GM19328 (cell line): ENCODE results near the gene CAPN14.

ENCODE experiments used
- ATAC-seq: cut with Tn5 transposase; IDR thresholded peaks from one replicate; pipeline ENCODE4 v1.9.1; 2021; ENCODE audit warnings: mild to moderate bottlenecking, moderate library complexity; ENCODE audit not compliant: unreplicated experiment

Gene CAPN14

DNA sequence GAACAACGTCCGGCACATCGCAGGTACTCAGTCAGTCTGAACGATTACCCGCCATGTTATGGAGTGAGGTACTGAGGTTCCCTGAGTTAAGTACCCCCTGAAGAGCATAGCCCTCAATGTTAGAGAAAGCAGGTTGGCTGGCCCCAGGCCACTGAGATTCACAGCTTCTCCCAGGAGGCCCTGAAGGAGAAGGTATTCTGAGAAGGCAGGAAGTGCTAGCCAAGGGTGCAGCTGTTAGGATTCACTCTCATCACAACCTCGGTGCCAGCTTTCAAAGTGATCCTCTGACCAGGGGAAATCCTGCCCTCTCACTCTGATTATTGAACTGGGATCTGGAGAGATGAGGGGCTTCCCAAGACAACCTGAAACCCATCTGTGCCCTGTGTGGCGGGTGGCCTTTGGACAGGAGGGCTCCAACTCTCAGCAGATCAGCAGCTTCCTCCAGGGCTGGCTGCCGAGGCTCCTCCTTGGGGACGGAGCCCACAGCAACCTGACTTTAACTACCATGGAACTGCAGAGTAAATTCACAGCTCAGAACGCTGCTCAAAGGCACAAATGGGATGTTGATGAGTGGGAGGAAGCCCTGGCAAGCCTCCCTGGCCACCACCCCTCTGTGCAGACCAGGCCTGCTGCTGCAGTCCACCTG is 24.4 kb upstream of the CAPN14 start:
- no peak for ATAC-seq

DNA sequence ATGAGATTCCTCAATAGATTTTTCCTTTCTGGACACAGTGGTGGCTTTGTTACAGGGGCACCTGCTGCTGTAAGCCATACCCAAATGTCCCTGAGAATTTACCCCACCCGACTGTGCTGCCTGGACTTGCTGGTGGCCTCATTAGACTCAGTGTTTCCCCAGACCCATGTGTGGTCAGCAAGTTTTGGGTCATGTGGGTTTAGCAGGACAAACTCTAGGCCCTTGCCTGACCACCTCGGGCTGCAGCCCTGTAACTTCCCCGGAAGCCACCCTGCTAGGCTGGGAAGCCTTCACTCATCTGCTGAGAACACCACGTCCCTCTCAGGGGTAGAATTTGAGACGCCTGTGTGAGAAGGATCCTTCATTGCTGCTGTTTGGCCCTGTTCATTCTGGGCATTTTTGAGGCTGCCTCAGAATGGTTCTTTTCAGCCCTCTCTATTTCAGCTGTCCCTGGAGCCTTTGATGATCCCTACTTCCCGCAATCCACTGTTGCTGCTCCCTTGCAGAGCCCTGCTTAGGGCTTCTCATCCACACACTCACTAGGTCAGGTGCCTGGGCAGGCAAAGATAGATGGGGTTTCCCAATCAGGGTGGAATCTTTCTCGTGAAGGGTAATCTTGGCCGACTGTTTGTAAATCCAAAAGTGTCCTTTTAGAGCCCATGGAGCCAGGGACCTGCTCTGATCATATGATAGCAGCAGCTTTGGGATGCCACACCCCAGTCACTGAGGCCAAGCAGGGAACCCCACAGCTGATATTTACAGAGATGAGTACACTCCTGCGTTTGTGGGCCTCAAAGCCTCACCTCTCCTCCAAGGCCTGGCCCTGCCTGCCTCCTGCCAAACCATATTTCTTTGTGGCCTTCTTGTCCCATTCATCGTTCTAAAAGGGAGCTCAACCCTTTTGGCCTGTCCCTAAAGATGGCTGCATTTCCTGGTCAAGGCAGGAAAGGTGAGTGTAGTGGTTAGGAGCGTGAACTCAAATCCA is 23.4 kb upstream of the CAPN14 start:
- no peak for ATAC-seq

DNA sequence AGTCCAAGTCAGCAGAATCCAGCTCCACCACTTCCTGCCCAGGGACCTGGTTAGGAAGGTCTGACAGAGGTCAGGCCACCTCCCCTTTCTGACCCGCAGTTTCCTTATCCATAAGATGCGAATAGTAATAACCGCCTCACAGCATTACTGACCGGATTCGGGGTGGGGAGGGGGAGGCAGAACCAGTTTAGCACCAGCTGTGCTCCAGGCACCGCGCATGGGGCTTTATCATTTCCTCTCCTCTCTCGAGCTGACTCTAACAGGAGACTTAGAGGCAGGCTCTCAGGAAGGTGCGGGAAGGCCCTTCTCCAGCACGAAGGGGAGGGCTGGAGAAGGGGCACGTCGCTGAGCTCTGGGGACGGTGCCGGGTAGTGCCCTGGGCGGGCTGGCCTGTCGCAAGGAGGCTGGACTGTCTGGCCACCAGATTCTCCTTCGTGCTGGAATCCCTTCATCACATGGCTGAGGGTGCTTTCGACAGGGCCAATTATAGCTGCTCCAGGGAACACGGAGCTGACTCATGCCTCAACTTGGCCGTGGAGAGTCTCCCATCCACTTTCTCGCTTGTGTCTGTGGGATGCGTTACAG is 22.4 kb upstream of the CAPN14 start:
- no peak for ATAC-seq

DNA sequence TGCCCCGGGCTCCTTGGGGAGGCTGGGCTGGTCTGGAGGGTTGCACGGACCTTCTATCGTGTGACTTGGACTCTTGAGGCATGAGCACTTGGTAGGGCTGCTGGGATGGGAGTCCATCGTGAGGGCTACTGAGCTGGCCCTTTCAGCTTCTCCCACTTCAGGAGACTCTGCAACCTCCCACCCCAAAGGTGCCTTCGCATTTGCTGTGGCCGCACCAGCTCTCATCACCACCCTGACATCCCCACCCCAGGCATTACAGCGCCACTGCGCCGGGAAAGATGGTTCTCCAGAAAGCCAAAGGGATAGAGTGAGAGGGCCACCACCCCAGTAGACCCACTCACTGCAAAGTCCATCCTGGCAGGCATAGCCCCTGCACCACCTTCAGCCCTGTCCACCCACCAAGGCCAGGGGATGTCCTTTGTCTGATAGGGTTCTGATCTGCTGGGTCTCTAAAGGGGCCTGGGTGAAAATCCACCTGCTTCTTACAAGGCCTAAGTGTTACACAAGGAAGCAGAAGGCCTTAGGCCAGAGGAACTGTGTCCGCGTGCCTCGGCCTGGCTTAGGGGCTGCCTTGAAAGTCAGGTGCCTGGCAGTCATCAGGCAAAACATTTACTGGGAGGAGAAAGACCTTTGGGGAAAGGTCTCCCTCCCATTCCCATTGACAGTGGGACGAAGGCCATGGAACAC is 21.7 kb upstream of the CAPN14 start:
- no peak for ATAC-seq

- no peak for ATAC-seq
These were observed 21.0 kb upstream of the CAPN14 start for GRCh38 chr2:31238126-31238905.

- ATAC-seq = no peak
These were observed 20.2 kb upstream of the CAPN14 start for GRCh38 chr2:31237348-31238017.

- no peak for ATAC-seq
These were observed 19.3 kb upstream of the CAPN14 start for GRCh38 chr2:31236433-31237205.

DNA sequence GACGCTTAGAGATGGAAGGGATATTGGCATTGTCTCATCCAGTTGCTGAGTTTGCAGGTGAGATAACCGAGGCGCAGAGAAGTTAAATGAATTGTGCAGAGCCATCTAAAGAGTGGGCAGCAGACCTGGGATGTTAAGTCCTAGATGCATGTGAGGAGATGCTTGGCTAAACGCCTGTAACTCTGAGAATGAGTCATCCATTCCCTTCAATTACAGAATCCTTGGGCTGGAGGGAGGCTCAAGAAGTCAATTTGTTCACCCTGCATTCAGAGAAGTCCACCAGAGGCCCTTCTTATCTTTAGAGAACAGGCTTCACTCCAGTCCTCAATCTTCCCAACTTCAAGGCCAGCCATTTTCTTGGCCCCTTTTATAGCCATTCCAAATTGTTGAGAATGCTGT is 18.2 kb upstream of the CAPN14 start:
- ATAC-seq = no peak

GRCh38 chr2:31234683-31235503 is 17.6 kb upstream of the CAPN14 start:
- ATAC-seq = no peak

GRCh38 chr2:31233741-31234682 is 16.7 kb upstream of the CAPN14 start, which contains the start of gene EHD3:
EHD3 (plus strand) TSS chr2:31234152; CDS start chr2:31234622, 470 bp downstream.
- ATAC-seq = peak; percentile 93

- ATAC-seq = no peak
These were observed 15.9 kb upstream of the CAPN14 start for GRCh38 chr2:31233231-31233630.

- ATAC-seq = no peak
These were observed 15.3 kb upstream of the CAPN14 start for GRCh38 chr2:31232586-31232985.

DNA sequence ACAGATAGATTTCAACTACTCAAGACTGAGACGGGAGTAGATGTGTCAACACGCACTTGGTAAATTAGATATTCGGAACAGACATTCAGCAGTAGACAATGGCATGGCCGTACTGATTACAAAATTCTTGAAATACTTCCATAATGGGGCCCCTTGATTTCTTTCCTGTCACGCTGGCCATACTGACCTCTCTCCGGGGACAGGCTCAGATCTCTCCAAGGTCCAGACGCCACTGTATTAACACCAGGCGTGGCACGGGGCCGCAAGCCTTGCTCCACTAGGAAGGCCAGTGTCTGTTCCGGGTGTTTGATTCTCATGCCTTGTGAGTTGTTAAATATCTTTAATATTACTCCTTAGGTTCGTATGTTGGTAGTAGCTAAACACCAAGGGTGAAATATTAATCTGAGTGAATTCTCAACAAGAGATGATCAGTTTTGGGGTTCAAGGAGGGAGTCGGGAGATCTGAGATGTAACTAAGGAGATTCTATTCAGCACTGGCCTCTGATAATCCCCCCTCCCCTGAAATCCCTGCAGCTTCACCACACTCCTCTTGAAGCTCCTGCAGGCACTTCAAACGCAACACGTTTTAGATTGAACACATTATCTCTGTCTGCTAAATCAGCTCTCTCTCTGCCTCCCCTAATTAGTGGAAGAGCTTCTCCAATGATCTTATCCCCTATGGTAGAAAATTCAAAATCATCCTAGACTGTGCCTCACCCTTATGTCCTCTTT is 14.4 kb upstream of the CAPN14 start:
- ATAC-seq = no peak

DNA sequence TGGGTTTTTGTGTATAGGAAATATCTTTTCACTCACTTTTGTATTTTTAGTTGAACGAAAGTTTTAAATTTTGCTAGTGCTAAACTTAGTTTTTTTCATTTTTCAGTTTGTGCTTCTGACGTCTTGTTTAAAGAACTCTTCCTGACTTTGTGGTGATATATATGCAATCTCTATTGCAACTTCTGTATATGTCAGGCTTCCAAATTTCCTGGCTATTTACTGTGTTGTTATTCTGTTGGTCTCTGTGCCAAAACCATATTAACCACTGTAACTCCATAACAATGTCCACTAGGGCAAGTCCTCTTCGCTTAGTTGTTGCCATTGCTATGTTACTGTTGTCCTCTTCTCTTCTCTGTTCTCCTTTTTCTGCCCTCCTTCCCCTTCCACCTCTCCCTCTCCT is 13.4 kb upstream of the CAPN14 start:
- no peak for ATAC-seq

DNA sequence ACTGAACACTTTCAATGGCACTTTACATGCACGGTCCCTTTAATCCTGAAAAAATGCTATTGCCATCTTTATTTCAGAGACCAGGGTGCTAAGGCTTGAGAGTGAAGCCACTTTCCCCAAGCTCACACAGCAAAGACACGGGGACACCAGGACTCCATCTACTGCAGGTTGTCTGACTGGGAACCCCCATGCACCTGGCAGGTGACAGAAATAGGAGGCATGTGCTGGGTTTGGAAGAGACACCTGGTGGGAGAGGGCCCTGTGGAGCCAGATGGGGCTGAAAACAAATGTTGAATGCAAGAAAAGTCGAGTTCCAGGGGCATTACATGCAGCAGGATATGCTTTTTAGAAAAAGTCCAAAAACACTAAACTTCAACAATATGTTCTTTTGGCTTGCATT is 11.4 kb upstream of the CAPN14 start:
- no peak for ATAC-seq

DNA sequence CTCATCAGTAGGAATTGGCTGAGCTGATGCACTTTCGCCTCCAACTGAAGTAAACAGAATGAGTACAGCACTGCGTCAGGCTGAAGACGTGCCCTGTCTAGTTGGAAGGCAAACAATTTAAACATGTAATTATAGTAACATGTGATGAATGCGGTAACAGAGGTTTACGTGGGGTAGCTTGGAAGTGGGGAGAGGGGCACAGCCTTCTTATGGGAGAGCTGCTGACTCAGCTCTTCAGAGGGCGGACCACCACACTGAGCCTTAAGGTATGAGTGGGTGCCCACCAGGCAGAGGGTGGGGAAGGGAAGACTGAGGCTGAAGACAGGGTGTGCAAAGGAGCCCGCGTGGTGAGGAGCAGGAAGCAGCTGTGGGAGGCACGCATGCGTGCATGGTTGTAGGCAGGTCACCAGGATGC is 10.4 kb upstream of the CAPN14 start:
- ATAC-seq = no peak
